CD14-positive monocyte (primary cell): ENCODE measurements around the gene ITGA3. TPM values are rescaled to one million over a fixed set of nuclear protein-coding genes. Genes with fewer than 3 reads are reported as not detected.

Experiments used
- DNase-seq, 3 donors: peaks; one replicate each; pipeline ENCODE4 v3.0.0-alpha.2; 2011 to 2022
- H2AFZ ChIP-seq: 2 replicates; pipeline ENCODE4 v1.6.0; 2012; ENCODE audit warnings: mild to moderate bottlenecking, low read depth, low read length, inconsistent platforms; ENCODE audit not compliant: insufficient read depth, poor library complexity, severe bottlenecking
- H3K27ac ChIP-seq, 2 donors: 1 replicate in 1 of 2; 2 replicates in 1 of 2; pipeline ENCODE4 v1.5.1; 2012 to 2013; ENCODE audit warnings: low read length in 2 of 2, control low read depth in 1 of 2, inconsistent platforms in 1 of 2, low read depth in 1 of 2, mild to moderate bottlenecking in 1 of 2
- H3K27me3 ChIP-seq, 2 donors: one replicate each; pipeline versions ENCODE4 v1.6.0 to v1.6.1; 2011 to 2013; ENCODE audit warnings: low read length in 2 of 2; ENCODE audit not compliant: control insufficient read depth in 2 of 2, insufficient read depth in 2 of 2
- H3K36me3 ChIP-seq, 2 donors: replicated peaks in 1 of 2; 1 replicate in 1 of 2; 2 replicates in 1 of 2; pipeline versions ENCODE4 v1.5.1 to v1.6.1; 2012 to 2013; ENCODE audit warnings: low read length in 2 of 2, control low read depth in 1 of 2, inconsistent platforms in 1 of 2, mild to moderate bottlenecking in 1 of 2; ENCODE audit not compliant: insufficient read depth in 2 of 2, control insufficient read depth in 1 of 2
- H3K4me1 ChIP-seq, 2 donors: 1 replicate in 1 of 2; 2 replicates in 1 of 2; pipeline versions ENCODE4 v1.5.1 to v1.6.1; 2012 to 2013; ENCODE audit warnings: low read length in 2 of 2, control low read depth in 1 of 2, inconsistent platforms in 1 of 2, mild to moderate bottlenecking in 1 of 2, moderate library complexity in 1 of 2; ENCODE audit not compliant: insufficient read depth in 2 of 2, control insufficient read depth in 1 of 2
- H3K4me2 ChIP-seq: replicated peaks from 2 replicates; pipeline ENCODE3; 2012; ENCODE audit warnings: low read length, moderate library complexity, mild to moderate bottlenecking; ENCODE audit not compliant: poor library complexity, severe bottlenecking; ENCODE audit errors: extremely low read depth
- H3K4me3 ChIP-seq, 3 experiments: fragments of 200-600 bp in 1 of 3; sonication (generic) in 1 of 3; replicated peaks in 1 of 3; 1 replicate in 2 of 3; 2 replicates in 1 of 3; pipeline ENCODE4 v1.5.1; 2011 to 2013; ENCODE audit warnings: low read length in 3 of 3, mild to moderate bottlenecking in 3 of 3, control low read depth in 2 of 3, low read depth in 2 of 3, inconsistent platforms in 1 of 3, moderate library complexity in 1 of 3
- H3K79me2 ChIP-seq: 2 replicates; pipeline ENCODE4 v1.6.0; 2012; ENCODE audit warnings: mild to moderate bottlenecking, control low read depth, inconsistent platforms, low read length, moderate library complexity; ENCODE audit not compliant: insufficient read depth
- H3K9ac ChIP-seq: 2 replicates; pipeline ENCODE4 v1.6.0; 2017; ENCODE audit warnings: low read length, mild to moderate bottlenecking; ENCODE audit not compliant: insufficient read depth, poor library complexity, severe bottlenecking
- H3K9me3 ChIP-seq, 2 donors: replicated peaks in 1 of 2; 1 replicate in 1 of 2; 2 replicates in 1 of 2; pipeline versions ENCODE4 v1.5.1 to v1.6.1; 2012 to 2013; ENCODE audit warnings: low read length in 2 of 2, control low read depth in 1 of 2; ENCODE audit not compliant: control insufficient read depth in 1 of 2, insufficient read depth in 1 of 2
- H4K20me1 ChIP-seq: 2 replicates; pipeline ENCODE4 v1.6.0; 2012; ENCODE audit warnings: mild to moderate bottlenecking, low read length, control low read depth, moderate library complexity; ENCODE audit not compliant: insufficient read depth
- H3K27ac Mint-ChIP-seq, 7 donors: one replicate each; pipeline ENCODE4 v1.8.0; 2020; ENCODE audit warnings: mild to moderate bottlenecking in 7 of 7, mixed read lengths in 7 of 7, moderate library complexity in 6 of 7, inconsistent platforms in 2 of 7
- H3K27me3 Mint-ChIP-seq, 3 donors: one replicate each; pipeline ENCODE4 v1.8.0; 2021 to 2022; ENCODE audit warnings: low read depth in 3 of 3, mild to moderate bottlenecking in 3 of 3, mixed read lengths in 3 of 3, moderate library complexity in 3 of 3, inconsistent platforms in 1 of 3
- H3K36me3 Mint-ChIP-seq, 2 donors: one replicate each; pipeline ENCODE4 v1.8.0; 2020; ENCODE audit warnings: mixed read lengths in 2 of 2, inconsistent platforms in 1 of 2, mild to moderate bottlenecking in 1 of 2
- H3K4me1 Mint-ChIP-seq: one replicate; pipeline ENCODE4 v1.8.0; 2020; ENCODE audit warnings: mild to moderate bottlenecking, mixed read lengths
- H3K4me3 Mint-ChIP-seq, 2 donors: one replicate each; pipeline ENCODE4 v1.8.0; 2020; ENCODE audit warnings: mild to moderate bottlenecking in 2 of 2, mixed read lengths in 2 of 2, moderate library complexity in 1 of 2
- H3K9me3 Mint-ChIP-seq, 7 donors: one replicate each; pipeline ENCODE4 v1.8.0; 2020 to 2022; ENCODE audit warnings: mixed read lengths in 7 of 7, mild to moderate bottlenecking in 6 of 7, moderate library complexity in 6 of 7, inconsistent platforms in 2 of 7
- CTCF ChIP-seq: fragments of 200-600 bp; IDR thresholded peaks from one replicate; pipeline ENCODE4 v1.8.0; 2022; ENCODE audit warnings: antibody characterized with exemption, mild to moderate bottlenecking
- WGBS: methylation state at CpG from one replicate; pipeline ENCODE4 v1.1.5; 2013; ENCODE audit warnings: missing lambda C conversion rate; ENCODE audit not compliant: insufficient coverage; 5-methylcytosine and 5-hydroxymethylcytosine counted together
- intact Hi-C, 2 donors: fragments of 100-400 bp; cut with micrococcal nuclease; formaldehyde crosslinking; loops; one replicate each; pipeline versions ENCODE4 v1.15.0 to v1.15.1; 2023
- polyA plus RNA-seq, 3 donors: library from polyadenylated mRNA; depleted of rRNA in 1 of 3; unstranded in 2 of 3; stranded (reverse) in 1 of 3; fragments of 300-500 nt in 2 of 3; fragments of >200 nt in 1 of 3; fragmentation: Illumina TruSeq in 2 of 3; gene quantifications; 1 replicate in 2 of 3; 2 replicates in 1 of 3; pipeline ENCODE4 v1.2.3, GENCODE V29; 2012 to 2021

The ITGA3 gene
- polyA plus RNA-seq, 3 donors, result 0.31 to 0.36 TPM; not detected in 1

GRCh38 chr17:50024808-50025207 is 31.1 kb upstream of the ITGA3 start:
- 83% methylated on average over 1 of the region's 7 CpGs for WGBS
- Histone ChIP-seq H3K4me2 (no peak overlapping the region), H3K9me3 (no peaks in the 10 kb centered on the region), H3K9ac (no peak overlapping the region), H3K27me3 (peaks cover 0 to 21% of the 10 kb centered on the region in 2 donors), H2AFZ (no peak overlapping the region), H3K36me3 (no peaks in the 10 kb centered on the region), H4K20me1 (no peaks in the 10 kb centered on the region), H3K27ac (no peak overlapping the region), H3K4me1 (peaks cover 10 to 16% of the 10 kb centered on the region in 2 donors), H3K79me2 (no peaks in the 10 kb centered on the region), H3K4me3 (no peak overlapping the region)
- Mint-ChIP-seq H3K27ac (no peak overlapping the region), H3K4me3 (no peak overlapping the region), H3K4me1 (peaks cover 27% of the 10 kb centered on the region), H3K9me3 (peaks cover 0 to 2% (median 0%) of the 10 kb centered on the region in 7 donors), H3K27me3 (peaks cover 22 to 34% (median 25%) of the 10 kb centered on the region in 3 donors), H3K36me3 (no peaks in the 10 kb centered on the region)
- intact Hi-C loops, result no loop called here
- no peak for DNase-seq
- no peak for TF ChIP-seq CTCF

GRCh38 chr17:50026046-50026675 is 29.7 kb upstream of the ITGA3 start:
- no peak overlapping the region for H2AFZ ChIP-seq
- H3K9me3 Mint-ChIP-seq, result peaks cover 0 to 3% (median 0%) of the 10 kb centered on the region in 7 donors
- no peak for DNase-seq
- WGBS, result 79% methylated on average over 6 of the region's 8 CpGs
- intact Hi-C loops, result loop anchor here (1.0 to 2.0 kb wide), 2 partner anchors 61 kb away; no protein-coding TSS in a partner anchor
- no peaks in the 10 kb centered on the region for H3K36me3 ChIP-seq
- H3K36me3 Mint-ChIP-seq, result no peaks in the 10 kb centered on the region
- H3K27me3 ChIP-seq, result peaks cover 0 to 21% of the 10 kb centered on the region in 2 donors
- TF ChIP-seq CTCF, result no peak
- H3K4me1 ChIP-seq, result peaks cover 10 to 16% of the 10 kb centered on the region in 2 donors
- peak overlapping the region in 1 of 2 donors; percentile 4 for H3K4me3 Mint-ChIP-seq
- no peak overlapping the region for H3K27ac Mint-ChIP-seq
- no peaks in the 10 kb centered on the region for H3K79me2 ChIP-seq
- H3K27me3 Mint-ChIP-seq, result peaks cover 22 to 43% (median 26%) of the 10 kb centered on the region in 3 donors
- H3K4me3 ChIP-seq, result no peak overlapping the region
- no peak overlapping the region for H3K27ac ChIP-seq
- no peaks in the 10 kb centered on the region for H3K9me3 ChIP-seq
- H4K20me1 ChIP-seq, result no peaks in the 10 kb centered on the region
- no peak overlapping the region for H3K4me2 ChIP-seq
- no peak overlapping the region for H3K9ac ChIP-seq
- H3K4me1 Mint-ChIP-seq, result peaks cover 25% of the 10 kb centered on the region
